Measurements from ENCODE around the gene SIDT2. TPM values are rescaled to one million over a fixed set of nuclear protein-coding genes. Genes with fewer than 3 reads are reported as not detected.
A peak's percentile ranks its signal among the peaks of the same experiment; 100 is the strongest.
"Not testable (repeated sequence)": the region's sequence is repeated elsewhere in the genome, so short reads cannot be mapped to it uniquely, and the experiment has no call there.

The SIDT2 gene
- total RNA-seq, 2 experiments from 2014 or later: 16.6 to 17.3 TPM

- Mint-ChIP-seq H3K4me1 (ENCODE audit: low read depth) (peaks cover 28% of the 10 kb centered on the region), H3K4me3 (peak overlapping the region; percentile 9), H3K27ac (peak overlapping the region; percentile 1)
Measured at GRCh38 chr11:117180661-117181585, 2.4 kb downstream of the SIDT2 start.

DNA sequence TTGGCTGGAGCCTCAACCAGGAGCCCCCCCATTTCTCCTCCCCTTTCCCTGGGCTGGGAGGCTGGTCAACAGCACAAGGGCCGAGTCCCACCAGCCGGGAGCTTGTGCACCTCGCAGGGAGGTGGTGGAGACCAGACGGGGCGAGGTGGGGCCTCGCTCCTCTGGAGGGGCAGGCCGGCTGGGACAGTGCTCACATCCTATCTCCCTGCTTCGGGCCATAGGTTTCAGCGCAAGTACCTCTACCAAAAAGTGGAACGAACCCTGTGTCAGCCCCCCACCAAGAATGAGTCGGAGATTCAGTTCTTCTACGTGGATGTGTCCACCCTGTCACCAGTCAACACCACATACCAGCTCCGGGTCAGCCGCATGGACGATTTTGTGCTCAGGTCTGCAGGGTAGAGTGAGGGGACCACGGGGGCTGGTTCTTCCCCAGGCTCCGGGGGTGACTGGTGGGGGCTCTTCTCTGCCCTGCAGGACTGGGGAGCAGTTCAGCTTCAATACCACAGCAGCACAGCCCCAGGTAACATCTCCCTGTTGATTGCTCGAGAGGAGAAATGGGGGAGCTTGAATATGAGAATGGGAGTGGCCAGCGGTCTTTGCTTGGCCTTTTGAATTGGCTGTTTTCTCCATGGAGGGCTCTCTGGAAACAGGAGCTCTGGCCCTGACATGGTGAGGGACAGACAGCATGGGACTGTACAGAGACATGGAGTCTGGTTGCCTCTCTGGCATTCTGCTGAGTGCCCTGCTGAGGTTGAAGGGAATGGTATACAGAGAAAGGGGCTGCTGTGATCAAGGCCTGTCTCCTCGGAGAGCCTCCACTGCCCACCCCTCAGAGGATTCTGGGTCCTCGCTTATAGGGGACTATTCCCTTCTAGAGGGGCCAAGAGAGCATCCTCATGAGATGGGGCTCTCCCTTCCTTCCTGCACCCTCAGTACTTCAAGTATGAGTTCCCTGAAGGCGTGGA, 3.3 kb downstream of the SIDT2 start:
- POLR2A ChIA-PET: interaction anchor here (1.0 to 4.2 kb wide), 5 partner anchors 9 to 409 kb away, joined by 3 to 29 read pairs (median 7); partner anchors contain the start of genes BUD13, PCSK7 and RNF214
- Mint-ChIP-seq H3K27me3 (no peaks in the 10 kb centered on the region), H3K4me1 (ENCODE audit: low read depth) (peaks cover 28% of the 10 kb centered on the region), H3K4me3 (no peak overlapping the region), H3K36me3 (ENCODE audit: low read depth) (no peaks in the 10 kb centered on the region), H3K9me3 (no peaks in the 10 kb centered on the region), H3K27ac (no peak overlapping the region)
- ATAC-seq (no peak), DNase-seq (no peak)
- intact Hi-C loops (cut with micrococcal nuclease): no loop called here
- CTCF ChIA-PET: interaction anchor here (0.6 to 8.8 kb wide), 14 partner anchors 9 to 147 kb away, joined by 3 to 125 read pairs (median 5); partner anchors contain the start of genes PCSK7 and RNF214
- TF ChIP-seq CTCF (IDR thresholded peaks at IDR 0.05): peak; percentile 44

More at GRCh38 chr11:117180661-117181585, 2.4 kb downstream of the SIDT2 start:
- ATAC-seq (peak; percentile 72), DNase-seq (peak; percentile 86)
- Mint-ChIP-seq H3K9me3 (no peaks in the 10 kb centered on the region), H3K36me3 (ENCODE audit: low read depth) (no peaks in the 10 kb centered on the region), H3K27me3 (no peaks in the 10 kb centered on the region)
- POLR2A ChIA-PET: interaction anchor here (0.7 to 4.2 kb wide), 9 partner anchors 8 to 408 kb away, joined by 3 to 29 read pairs (median 6); partner anchors contain the start of genes BUD13, PCSK7 and RNF214
- TF ChIP-seq CTCF (IDR thresholded peaks at IDR 0.05): peak; percentile 72
- intact Hi-C loops (cut with micrococcal nuclease): no loop called here
- CTCF ChIA-PET: interaction anchor here (0.6 to 8.8 kb wide), 21 partner anchors 9 to 394 kb away, joined by 3 to 125 read pairs (median 5); partner anchors contain the start of genes APOA5, PAFAH1B2, PCSK7 and RNF214

- ChIA-PET CTCF (interaction anchor here (1.8 to 8.8 kb wide), 4 partner anchors 11 to 47 kb away, joined by 4 to 125 read pairs (median 23); partner anchors contain the start of genes PCSK7 and RNF214), POLR2A (interaction anchor here (1.0 to 1.5 kb wide), 2 partner anchors 15 to 409 kb away, joined by 3 to 5 read pairs; partner anchors contain the start of gene BUD13)
- ATAC-seq: no peak
- peaks cover 28% of the 10 kb centered on the region for H3K4me1 Mint-ChIP-seq (ENCODE audit: low read depth)
- H3K4me3 Mint-ChIP-seq: no peak overlapping the region
- no peak for DNase-seq
- H3K27ac Mint-ChIP-seq: no peak overlapping the region
- no peaks in the 10 kb centered on the region for H3K27me3 Mint-ChIP-seq
- intact Hi-C loops (cut with micrococcal nuclease): no loop called here
- no peak for TF ChIP-seq CTCF (IDR thresholded peaks at IDR 0.05)
- no peaks in the 10 kb centered on the region for H3K36me3 Mint-ChIP-seq (ENCODE audit: low read depth)
- no peaks in the 10 kb centered on the region for H3K9me3 Mint-ChIP-seq
Measured at GRCh38 chr11:117182551-117182935, 4.0 kb downstream of the SIDT2 start.

GRCh38 chr11:117183178-117183577, 4.6 kb downstream of the SIDT2 start:
- H3K9me3 Mint-ChIP-seq; ATAC-seq; H3K4me3 Mint-ChIP-seq; intact Hi-C loops (cut with micrococcal nuclease); DNase-seq; H3K27ac Mint-ChIP-seq; H3K36me3 Mint-ChIP-seq (ENCODE audit: low read depth); H3K27me3 Mint-ChIP-seq: not testable (repeated sequence)
- peaks cover 22% of the 10 kb centered on the region for H3K4me1 Mint-ChIP-seq (ENCODE audit: low read depth)
- ChIA-PET CTCF (interaction anchor here (1.1 to 8.8 kb wide), 2 partner anchors 14 to 46 kb away, joined by 3 to 125 read pairs; partner anchors contain the start of genes PCSK7 and RNF214), POLR2A (interaction anchor here (1.5 kb wide), 1 partner anchor 14 kb away, joined by 5 read pairs; no protein-coding TSS in a partner anchor)

Data from activated CD8-positive, alpha-beta T cell treated with anti-CD3 and anti-CD28 coated beads for 36 hours (primary cell).